ENCODE data around the gene SOX9.
"Not testable (repeated sequence)": the region's sequence is repeated elsewhere in the genome, so short reads cannot be mapped to it uniquely, and the experiment has no call there.

DNA sequence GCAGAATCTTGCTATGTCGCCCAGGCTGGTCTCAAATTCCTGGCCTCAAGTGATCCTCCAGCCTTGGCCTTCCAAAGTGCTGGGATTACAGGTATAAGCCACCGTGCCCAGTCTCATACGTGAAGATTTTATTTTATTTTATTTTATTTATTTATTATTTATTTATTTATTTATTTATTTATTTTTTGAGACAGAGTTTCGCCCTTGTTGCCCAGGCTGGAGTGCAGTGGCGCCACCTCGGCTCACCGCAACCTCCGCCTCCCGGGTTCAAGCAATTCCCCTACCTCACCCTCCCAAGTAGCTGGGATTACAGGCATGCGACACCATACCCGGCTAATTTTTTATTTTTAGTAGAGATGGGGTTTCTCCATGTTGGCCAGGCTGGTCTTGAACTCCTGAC lies 21.3 kb downstream of the SOX9 start:
- not testable (repeated sequence) for TF ChIP-seq POLR2A (IDR thresholded peaks at IDR 0.05; ENCODE audit: low read length); GATA1 (IDR thresholded peaks at IDR 0.05; ENCODE audit: low read depth, low read length)
